Rectal smooth muscle tissue (tissue), 1 donor: Measurements from ENCODE around the gene USP40.

ENCODE experiments used
- H3K27ac ChIP-seq: one replicate; pipeline ENCODE4 v1.7.0; 2013; ENCODE audit warnings: low read depth, low read length, inconsistent platforms
- H3K27me3 ChIP-seq: one replicate; pipeline ENCODE4 v1.7.0; 2013; ENCODE audit warnings: low read length; ENCODE audit not compliant: control insufficient read depth, insufficient read depth
- H3K36me3 ChIP-seq: one replicate; pipeline ENCODE4 v1.7.0; 2013; ENCODE audit warnings: low read length; ENCODE audit not compliant: control insufficient read depth, insufficient read depth
- H3K4me1 ChIP-seq: one replicate; pipeline ENCODE4 v1.7.0; 2013; ENCODE audit warnings: low read length; ENCODE audit not compliant: control insufficient read depth, insufficient read depth
- H3K4me3 ChIP-seq: one replicate; pipeline ENCODE4 v1.7.0; 2013; ENCODE audit warnings: low read length
- H3K9ac ChIP-seq: one replicate; pipeline ENCODE4 v1.7.0; 2013; ENCODE audit warnings: low read length

Gene USP40

GRCh38 chr2:233438573-233439147, 127.9 kb downstream of the USP40 start:
- no peaks in the 10 kb centered on the region for H3K4me1 ChIP-seq
- H3K9ac ChIP-seq: no peak overlapping the region
- no peaks in the 10 kb centered on the region for H3K27me3 ChIP-seq
- H3K36me3 ChIP-seq: peaks cover 37% of the 10 kb centered on the region
- H3K4me3 ChIP-seq: no peak overlapping the region
- no peak overlapping the region for H3K27ac ChIP-seq

- H3K27me3 ChIP-seq: no peaks in the 10 kb centered on the region
- H3K4me1 ChIP-seq: no peaks in the 10 kb centered on the region
- no peak overlapping the region for H3K27ac ChIP-seq
- no peak overlapping the region for H3K9ac ChIP-seq
- H3K4me3 ChIP-seq: no peak overlapping the region
- H3K36me3 ChIP-seq: peaks cover 37% of the 10 kb centered on the region
These were observed 129.1 kb downstream of the USP40 start for GRCh38 chr2:233437439-233437955.

GRCh38 chr2:233436691-233437438, 129.7 kb downstream of the USP40 start:
- Histone ChIP-seq H3K4me1 (no peaks in the 10 kb centered on the region), H3K4me3 (no peak overlapping the region), H3K36me3 (peaks cover 37% of the 10 kb centered on the region), H3K27ac (no peak overlapping the region), H3K27me3 (no peaks in the 10 kb centered on the region), H3K9ac (no peak overlapping the region)

GRCh38 chr2:233436191-233436581, 130.4 kb downstream of the USP40 start:
- Histone ChIP-seq H3K36me3 (peaks cover 37% of the 10 kb centered on the region), H3K9ac (no peak overlapping the region), H3K4me1 (no peaks in the 10 kb centered on the region), H3K27ac (no peak overlapping the region), H3K27me3 (no peaks in the 10 kb centered on the region), H3K4me3 (no peak overlapping the region)

- Histone ChIP-seq H3K36me3 (peaks cover 37% of the 10 kb centered on the region), H3K27me3 (no peaks in the 10 kb centered on the region), H3K27ac (no peak overlapping the region), H3K4me3 (no peak overlapping the region), H3K4me1 (no peaks in the 10 kb centered on the region), H3K9ac (no peak overlapping the region)
These were observed 131.0 kb downstream of the USP40 start for GRCh38 chr2:233435436-233436190.

- peaks cover 37% of the 10 kb centered on the region for H3K36me3 ChIP-seq
- H3K4me1 ChIP-seq: no peaks in the 10 kb centered on the region
- H3K9ac ChIP-seq: no peak overlapping the region
- H3K27me3 ChIP-seq: no peaks in the 10 kb centered on the region
- H3K4me3 ChIP-seq: no peak overlapping the region
- H3K27ac ChIP-seq: no peak overlapping the region
These were observed 131.8 kb downstream of the USP40 start for GRCh38 chr2:233434666-233435330.

GRCh38 chr2:233433794-233434193, 132.8 kb downstream of the USP40 start:
- Histone ChIP-seq H3K27ac (no peak overlapping the region), H3K27me3 (no peaks in the 10 kb centered on the region), H3K4me1 (no peaks in the 10 kb centered on the region), H3K9ac (no peak overlapping the region), H3K4me3 (no peak overlapping the region), H3K36me3 (peaks cover 34% of the 10 kb centered on the region)

- Histone ChIP-seq H3K4me3 (no peak overlapping the region), H3K4me1 (no peaks in the 10 kb centered on the region)
These were observed 133.6 kb downstream of the USP40 start for GRCh38 chr2:233433029-233433428.

GRCh38 chr2:233430651-233431050, 135.9 kb downstream of the USP40 start:
- no peak overlapping the region for H3K9ac ChIP-seq
- no peak overlapping the region for H3K27ac ChIP-seq
- H3K4me3 ChIP-seq: no peak overlapping the region
- H3K36me3 ChIP-seq: peaks cover 10% of the 10 kb centered on the region
- H3K27me3 ChIP-seq: no peaks in the 10 kb centered on the region
- no peaks in the 10 kb centered on the region for H3K4me1 ChIP-seq

More at GRCh38 chr2:233433029-233433428, 133.6 kb downstream of the USP40 start:
- no peaks in the 10 kb centered on the region for H3K27me3 ChIP-seq
- peaks cover 31% of the 10 kb centered on the region for H3K36me3 ChIP-seq
- H3K27ac ChIP-seq: no peak overlapping the region
- no peak overlapping the region for H3K9ac ChIP-seq

GRCh38 chr2:233430081-233430480, 136.5 kb downstream of the USP40 start:
- Histone ChIP-seq H3K9ac (no peak overlapping the region), H3K4me1 (no peaks in the 10 kb centered on the region), H3K27ac (no peak overlapping the region), H3K36me3 (peaks cover 8% of the 10 kb centered on the region), H3K4me3 (no peak overlapping the region), H3K27me3 (no peaks in the 10 kb centered on the region)

GRCh38 chr2:233429175-233429897, 137.2 kb downstream of the USP40 start:
- no peaks in the 10 kb centered on the region for H3K4me1 ChIP-seq

More at GRCh38 chr2:233429175-233429897, 137.2 kb downstream of the USP40 start:
- peaks cover under 1% of the 10 kb centered on the region for H3K36me3 ChIP-seq
- H3K27ac ChIP-seq: no peak overlapping the region
- no peaks in the 10 kb centered on the region for H3K27me3 ChIP-seq
- H3K4me3 ChIP-seq: no peak overlapping the region
- H3K9ac ChIP-seq: no peak overlapping the region
